Keratinocyte (primary cell): Measurements from ENCODE around the gene SMCHD1.

Experiments
- CTCF ChIP-seq, 3 experiments: IDR thresholded peaks in 1 of 3; conservative IDR thresholded peaks in 1 of 3; optimal IDR thresholded peaks in 1 of 3; 2 replicates in 2 of 3; 3 replicates in 1 of 3; pipeline versions ENCODE3 to v1.5.1; 2011; ENCODE audit warnings: low read length in 3 of 3, mild to moderate bottlenecking in 3 of 3, moderate library complexity in 2 of 3, control low read depth in 1 of 3, inconsistent platforms in 1 of 3; ENCODE audit not compliant: insufficient read depth in 2 of 3; ENCODE audit errors: extremely low read depth in 1 of 3
- EZH2 ChIP-seq: IDR thresholded peaks from one replicate; pipeline ENCODE4 v1.6.1; 2012; ENCODE audit warnings: inconsistent platforms, mild to moderate bottlenecking, low read length, moderate library complexity

DNA sequence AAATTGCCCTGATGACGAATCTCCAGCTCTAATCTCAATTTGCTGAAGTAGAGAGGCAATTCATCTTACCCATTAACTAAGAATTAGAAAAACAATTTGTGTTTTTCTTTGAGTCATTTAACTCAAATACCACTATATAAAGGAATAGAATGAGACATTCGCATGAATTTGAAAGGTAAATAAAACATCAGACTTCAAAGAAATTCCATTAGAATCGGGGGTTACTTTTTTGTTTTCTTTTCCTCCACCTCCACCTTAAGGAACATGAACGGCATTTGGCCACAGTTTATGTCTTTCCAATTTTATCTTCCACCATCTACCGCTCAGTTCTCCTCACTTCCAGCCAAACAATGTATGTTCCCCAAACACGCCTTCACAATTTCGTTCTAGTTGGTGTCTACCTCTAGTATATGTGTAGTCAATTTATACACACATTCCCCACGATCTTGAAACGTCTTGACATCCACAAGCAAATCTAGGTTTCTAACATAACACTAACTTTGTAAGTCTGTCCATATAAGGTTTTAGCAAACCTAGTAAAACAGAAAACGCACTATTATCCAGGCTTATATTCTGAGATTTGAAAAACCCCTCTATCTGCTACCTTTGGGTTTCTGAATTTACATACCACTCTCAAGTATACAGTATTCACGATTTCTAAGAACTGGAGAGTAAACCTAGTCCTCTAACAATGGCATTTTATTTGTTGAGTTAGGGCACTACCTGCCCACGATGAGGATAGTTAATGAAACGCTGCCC lies 1.2 kb upstream of the SMCHD1 start:
- TF ChIP-seq CTCF (optimal IDR thresholded peaks at IDR 0.05 in 1 of 3, IDR thresholded peaks at IDR 0.05 in 1 of 3, conservative IDR thresholded peaks at IDR 0.05 in 1 of 3; ENCODE audit: extremely low read depth in 1 of 3, insufficient read depth in 2 of 3, low read length in 3 of 3), result no peak
- TF ChIP-seq EZH2, result no peak
